NB4 (cell line): ENCODE data around the gene PIEZO2.

Experiments
- DNase-seq: peaks from one replicate; pipeline ENCODE4 v3.0.0; 2010; ENCODE audit warnings: low read depth
- H3K4me3 ChIP-seq: one replicate; pipeline ENCODE4 v1.5.1; 2011; ENCODE audit warnings: mild to moderate bottlenecking, low read depth, low read length, moderate library complexity
- CTCF ChIP-seq: IDR thresholded peaks from one replicate; pipeline ENCODE4 v1.5.1; 2012; ENCODE audit warnings: low read depth, low read length
- MAX ChIP-seq: IDR thresholded peaks from 2 replicates; pipeline ENCODE4 v1.6.1; 2011; ENCODE audit warnings: low read depth, low read length
- MYC ChIP-seq: IDR thresholded peaks from 2 replicates; pipeline ENCODE4 v1.6.1; 2011; ENCODE audit warnings: low read depth, low read length
- POLR2A ChIP-seq: IDR thresholded peaks from 2 replicates; pipeline ENCODE4 v1.6.1; 2011; ENCODE audit warnings: mild to moderate bottlenecking; ENCODE audit not compliant: insufficient read length; ENCODE audit errors: extremely low read depth

PIEZO2 gene

GRCh38 chr18:10843565-10843964, 305.8 kb downstream of the PIEZO2 start:
- DNase-seq: no peak
- no peak for TF ChIP-seq CTCF
- no peak for TF ChIP-seq MAX
- no peak for TF ChIP-seq MYC
- TF ChIP-seq POLR2A: no peak
- no peak overlapping the region for H3K4me3 ChIP-seq

- no peak for DNase-seq
- no peak overlapping the region for H3K4me3 ChIP-seq
- no peak for TF ChIP-seq CTCF
Observed at GRCh38 chr18:10842861-10843260, 306.5 kb downstream of the PIEZO2 start.

DNA sequence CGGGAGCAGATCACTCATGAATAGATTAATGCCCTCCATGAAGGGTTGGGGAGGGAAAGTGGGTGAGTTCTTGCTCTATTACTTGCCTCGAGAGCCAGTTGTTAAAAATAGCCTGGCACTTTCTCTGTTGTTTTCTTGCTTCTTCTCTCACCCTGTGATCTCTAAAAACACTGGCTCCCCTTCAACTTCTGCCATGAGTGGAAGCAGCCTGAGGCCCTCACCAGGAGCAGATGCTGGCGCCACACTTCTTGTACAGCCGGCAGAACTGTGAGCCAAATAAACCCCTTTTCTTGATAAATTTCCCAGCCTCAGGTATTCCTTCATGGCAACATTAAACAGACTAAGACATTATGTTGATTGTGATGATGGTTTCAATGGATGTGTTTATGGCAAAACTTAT, 307.0 kb downstream of the PIEZO2 start:
- no peak for DNase-seq
- no peak for TF ChIP-seq MYC
- no peak for TF ChIP-seq POLR2A
- TF ChIP-seq CTCF: no peak
- no peak for TF ChIP-seq MAX

DNA sequence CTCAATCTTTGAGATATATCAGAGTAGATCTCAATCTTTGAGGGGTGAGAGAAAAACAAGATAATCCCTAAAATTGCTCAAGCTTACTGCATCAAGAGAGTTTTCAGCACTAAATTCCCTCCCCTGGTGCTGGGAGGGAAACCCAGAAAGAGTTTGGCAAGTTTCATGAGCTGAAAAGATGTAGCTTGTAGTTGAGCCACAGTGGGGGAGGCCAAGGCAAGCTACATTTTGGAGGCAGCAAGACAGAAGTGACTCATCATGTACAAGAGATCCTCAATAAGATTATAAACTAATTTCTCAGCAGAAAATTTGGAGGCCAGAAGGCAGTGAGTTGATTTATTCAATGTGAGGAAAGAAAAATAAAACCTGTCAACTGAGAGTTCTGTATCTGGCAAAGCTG, 308.2 kb downstream of the PIEZO2 start:
- TF ChIP-seq CTCF: no peak
- no peak for TF ChIP-seq POLR2A
- no peak for TF ChIP-seq MAX
- no peak for TF ChIP-seq MYC
- DNase-seq: peak; percentile 2
- no peak overlapping the region for H3K4me3 ChIP-seq

More for the DNA sequence above, 307.0 kb downstream of the PIEZO2 start:
- H3K4me3 ChIP-seq: no peak overlapping the region

DNA sequence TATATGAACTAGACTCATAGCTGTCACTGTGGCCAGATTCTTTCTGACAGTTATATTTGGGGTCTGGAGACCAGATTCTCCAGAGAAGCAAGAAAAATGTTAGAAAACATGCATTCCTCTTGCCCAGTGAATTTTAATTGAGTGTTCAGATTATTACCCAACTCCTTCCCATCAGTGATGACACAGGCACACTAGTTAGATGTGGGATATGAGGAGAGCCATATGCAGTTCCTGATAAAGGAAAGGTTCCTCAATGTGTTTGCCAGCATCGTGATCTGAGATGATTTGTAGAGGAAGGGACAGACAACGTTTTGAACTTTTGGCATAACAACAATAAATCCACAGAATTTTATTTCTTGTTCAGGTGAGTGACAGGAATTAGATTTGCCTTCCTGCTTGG, 308.6 kb downstream of the PIEZO2 start:
- TF ChIP-seq POLR2A: no peak
- TF ChIP-seq MAX: no peak
- no peak for TF ChIP-seq MYC
- no peak for TF ChIP-seq CTCF
- DNase-seq: no peak
- H3K4me3 ChIP-seq: no peak overlapping the region

- no peak overlapping the region for H3K4me3 ChIP-seq
- TF ChIP-seq CTCF: no peak
- no peak for DNase-seq
Observed at GRCh38 chr18:10839421-10839820, 309.9 kb downstream of the PIEZO2 start.
